T-helper 1 cell treated with Interleukin-12 subunit alpha and Interleukin-12 subunit beta and Interleukin-4 antibody, amounts not matched to agents 30 μg/mL and 1 μg/mL, for 36 hours (primary cell): Measurements from ENCODE around the gene RHBDD3.

Experiments
- H3K27ac Mint-ChIP-seq: one replicate; pipeline ENCODE4 v1.8.0; 2021; ENCODE audit warnings: mild to moderate bottlenecking, mixed read lengths
- H3K27me3 Mint-ChIP-seq: one replicate; pipeline ENCODE4 v1.8.0; 2021; ENCODE audit warnings: low read depth, mixed read lengths
- H3K36me3 Mint-ChIP-seq: one replicate; pipeline ENCODE4 v1.8.0; 2021; ENCODE audit warnings: low read depth, mixed read lengths
- H3K4me1 Mint-ChIP-seq: one replicate; pipeline ENCODE4 v1.8.0; 2021; ENCODE audit warnings: low read depth, mixed read lengths
- H3K4me3 Mint-ChIP-seq: one replicate; pipeline ENCODE4 v1.8.0; 2021; ENCODE audit warnings: mild to moderate bottlenecking, moderate library complexity, mixed read lengths
- H3K9me3 Mint-ChIP-seq: one replicate; pipeline ENCODE4 v1.8.0; 2021; ENCODE audit warnings: mixed read lengths

RHBDD3 gene

GRCh38 chr22:29267858-29268510 is at the start of gene RHBDD3, which contains the start of gene EWSR1:
Gene RHBDD3, minus strand, starts transcription at chr22:29267981. Its CDS starts 2,355 bp downstream, at chr22:29265626.
Gene EWSR1, plus strand, starts transcription at chr22:29268268. Its CDS starts 69 bp downstream, at chr22:29268337.
- peaks cover 3% of the 10 kb centered on the region for H3K27me3 Mint-ChIP-seq
- H3K4me1 Mint-ChIP-seq, result peaks cover 38% of the 10 kb centered on the region
- peak within 1 kb of the TSS; percentile 95 for H3K27ac Mint-ChIP-seq
- peak within 1 kb of the TSS; percentile 92 for H3K4me3 Mint-ChIP-seq
- H3K36me3 Mint-ChIP-seq, result peaks cover 33% of the 10 kb centered on the region
- H3K9me3 Mint-ChIP-seq, result no peaks in the 10 kb centered on the region

GRCh38 chr22:29316141-29316828 is 48.5 kb upstream of the RHBDD3 start:
- Mint-ChIP-seq H3K4me1 (peaks cover 14% of the 10 kb centered on the region), H3K4me3 (no peak overlapping the region), H3K9me3 (no peaks in the 10 kb centered on the region), H3K27me3 (peaks cover 46% of the 10 kb centered on the region), H3K36me3 (no peaks in the 10 kb centered on the region), H3K27ac (no peak overlapping the region)

- H3K4me3 Mint-ChIP-seq, result peak within 1 kb of the TSS; percentile 19
- no peaks in the 10 kb centered on the region for H3K9me3 Mint-ChIP-seq
- no peak within 1 kb of the TSS for H3K27ac Mint-ChIP-seq
- H3K4me1 Mint-ChIP-seq, result peaks cover 14% of the 10 kb centered on the region
- peaks cover 46% of the 10 kb centered on the region for H3K27me3 Mint-ChIP-seq
- H3K36me3 Mint-ChIP-seq, result no peaks in the 10 kb centered on the region
These were observed 47.7 kb upstream of the RHBDD3 start, which contains the start of gene RASL10A for GRCh38 chr22:29315286-29316140. Gene RASL10A, minus strand, starts transcription at chr22:29315697. Its CDS starts 451 bp downstream, at chr22:29315246.

DNA sequence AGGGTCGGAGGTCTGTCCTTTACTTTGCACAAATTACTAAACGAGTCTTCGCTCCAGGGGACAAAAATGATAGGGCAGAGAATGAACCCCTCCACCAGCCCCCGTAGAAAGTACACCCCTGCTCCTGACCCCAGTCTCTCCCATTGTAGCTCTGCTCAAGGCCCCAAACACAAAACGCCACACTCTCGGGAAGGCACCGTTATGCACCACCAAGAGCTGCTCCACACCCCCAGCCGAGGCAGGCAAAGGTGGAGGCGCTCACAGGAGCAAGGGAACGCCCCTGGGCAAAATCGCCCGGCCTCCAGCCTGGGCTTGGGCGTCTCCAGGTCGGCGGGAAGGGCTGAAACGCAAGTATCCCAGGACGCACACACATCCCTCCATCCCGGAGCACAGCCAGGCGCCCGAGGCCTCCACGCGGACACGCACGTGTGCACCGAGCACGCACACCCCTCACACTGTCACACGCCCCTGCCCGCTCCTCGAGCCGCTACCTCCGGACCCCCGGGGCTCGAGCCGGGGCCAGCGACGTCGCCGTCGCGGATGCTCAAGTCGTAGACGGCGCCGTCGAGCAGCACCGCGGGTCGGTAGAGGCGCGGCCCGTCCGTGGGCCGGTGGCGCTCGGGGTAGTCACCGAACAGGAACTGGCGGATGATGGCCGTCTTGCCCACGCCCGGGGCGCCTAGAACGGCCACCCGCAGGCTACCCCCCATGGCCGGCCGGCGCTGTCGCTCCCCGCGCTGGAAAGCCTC is 46.9 kb upstream of the RHBDD3 start:
- peaks cover 46% of the 10 kb centered on the region for H3K27me3 Mint-ChIP-seq
- no peaks in the 10 kb centered on the region for H3K9me3 Mint-ChIP-seq
- no peaks in the 10 kb centered on the region for H3K36me3 Mint-ChIP-seq
- H3K4me1 Mint-ChIP-seq, result peaks cover 14% of the 10 kb centered on the region
- peak overlapping the region; percentile 19 for H3K4me3 Mint-ChIP-seq
- H3K27ac Mint-ChIP-seq, result no peak overlapping the region

GRCh38 chr22:29313576-29314466 is 46.0 kb upstream of the RHBDD3 start:
- H3K36me3 Mint-ChIP-seq, result no peaks in the 10 kb centered on the region
- H3K4me1 Mint-ChIP-seq, result peaks cover 14% of the 10 kb centered on the region
- H3K4me3 Mint-ChIP-seq, result peak overlapping the region; percentile 19
- H3K9me3 Mint-ChIP-seq, result no peaks in the 10 kb centered on the region
- no peak overlapping the region for H3K27ac Mint-ChIP-seq
- H3K27me3 Mint-ChIP-seq, result peaks cover 46% of the 10 kb centered on the region

DNA sequence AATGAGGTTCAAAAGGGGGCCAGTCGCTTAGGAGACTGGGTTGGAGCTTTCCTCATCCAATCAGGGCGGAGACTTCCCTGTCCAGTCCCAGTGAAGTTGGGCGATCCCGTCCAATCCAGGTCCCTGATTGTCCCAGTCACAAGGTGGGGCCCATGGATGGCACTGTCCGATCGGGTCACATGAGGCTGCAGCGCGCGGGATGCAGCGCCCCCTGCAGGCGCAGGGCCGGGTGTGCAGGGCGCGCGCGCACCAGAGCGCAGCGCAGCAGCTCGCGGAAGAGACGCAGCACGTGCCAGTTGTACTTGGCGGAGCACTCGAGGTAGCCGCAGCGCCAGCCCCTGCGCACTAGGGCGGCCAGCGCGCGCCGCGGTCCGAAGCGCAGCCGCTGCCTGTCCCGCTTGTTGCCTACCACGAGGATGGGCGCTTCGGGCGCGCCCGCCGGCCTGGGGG is 45.4 kb upstream of the RHBDD3 start:
- H3K4me1 Mint-ChIP-seq, result peaks cover 14% of the 10 kb centered on the region
- H3K27me3 Mint-ChIP-seq, result peaks cover 46% of the 10 kb centered on the region
- no peak overlapping the region for H3K4me3 Mint-ChIP-seq
- H3K36me3 Mint-ChIP-seq, result no peaks in the 10 kb centered on the region
- H3K27ac Mint-ChIP-seq, result no peak overlapping the region
- no peaks in the 10 kb centered on the region for H3K9me3 Mint-ChIP-seq

GRCh38 chr22:29312218-29313125 is 44.7 kb upstream of the RHBDD3 start:
- Mint-ChIP-seq H3K9me3 (no peaks in the 10 kb centered on the region), H3K4me3 (no peak overlapping the region), H3K36me3 (no peaks in the 10 kb centered on the region), H3K4me1 (peaks cover 16% of the 10 kb centered on the region), H3K27me3 (peaks cover 43% of the 10 kb centered on the region), H3K27ac (no peak overlapping the region)

DNA sequence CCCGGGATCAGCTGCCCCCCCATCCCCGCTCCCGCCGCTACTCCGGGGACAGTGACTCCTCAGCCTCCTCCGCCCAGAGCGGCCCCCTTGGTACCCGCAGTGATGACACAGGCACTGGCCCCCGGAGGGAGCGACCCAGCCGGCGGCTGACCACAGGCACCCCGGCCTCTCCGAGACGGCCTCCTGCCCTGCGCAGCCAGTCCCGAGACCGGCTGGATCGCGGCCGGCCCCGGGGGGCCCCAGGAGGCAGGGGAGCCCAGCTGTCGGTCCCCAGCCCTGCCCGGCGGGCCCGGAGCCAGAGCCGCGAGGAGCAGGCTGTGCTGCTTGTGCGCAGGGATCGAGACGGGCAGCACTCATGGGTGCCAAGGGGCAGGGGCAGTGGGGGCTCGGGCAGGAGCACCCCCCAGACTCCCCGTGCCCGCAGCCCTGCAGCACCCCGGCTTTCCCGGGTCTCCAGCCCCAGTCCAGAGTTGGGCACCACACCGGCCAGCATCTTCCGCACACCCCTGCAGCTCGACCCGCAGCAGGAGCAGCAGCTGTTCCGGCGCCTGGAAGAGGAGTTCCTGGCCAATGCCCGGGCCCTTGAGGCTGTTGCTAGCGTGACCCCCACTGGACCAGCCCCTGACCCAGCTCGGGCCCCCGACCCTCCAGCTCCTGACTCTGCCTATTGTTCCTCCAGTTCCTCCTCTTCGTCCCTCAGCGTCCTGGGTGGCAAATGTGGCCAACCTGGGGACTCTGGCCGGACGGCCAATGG is 43.9 kb upstream of the RHBDD3 start:
- H3K4me3 Mint-ChIP-seq, result no peak overlapping the region
- peaks cover 18% of the 10 kb centered on the region for H3K4me1 Mint-ChIP-seq
- H3K36me3 Mint-ChIP-seq, result no peaks in the 10 kb centered on the region
- H3K27ac Mint-ChIP-seq, result no peak overlapping the region
- peaks cover 37% of the 10 kb centered on the region for H3K27me3 Mint-ChIP-seq
- H3K9me3 Mint-ChIP-seq, result no peaks in the 10 kb centered on the region

- Mint-ChIP-seq H3K27me3 (peaks cover 30% of the 10 kb centered on the region), H3K9me3 (no peaks in the 10 kb centered on the region), H3K27ac (no peak overlapping the region), H3K4me1 (peaks cover 19% of the 10 kb centered on the region), H3K36me3 (no peaks in the 10 kb centered on the region), H3K4me3 (no peak overlapping the region)
These were observed 43.1 kb upstream of the RHBDD3 start for GRCh38 chr22:29310863-29311339.

DNA sequence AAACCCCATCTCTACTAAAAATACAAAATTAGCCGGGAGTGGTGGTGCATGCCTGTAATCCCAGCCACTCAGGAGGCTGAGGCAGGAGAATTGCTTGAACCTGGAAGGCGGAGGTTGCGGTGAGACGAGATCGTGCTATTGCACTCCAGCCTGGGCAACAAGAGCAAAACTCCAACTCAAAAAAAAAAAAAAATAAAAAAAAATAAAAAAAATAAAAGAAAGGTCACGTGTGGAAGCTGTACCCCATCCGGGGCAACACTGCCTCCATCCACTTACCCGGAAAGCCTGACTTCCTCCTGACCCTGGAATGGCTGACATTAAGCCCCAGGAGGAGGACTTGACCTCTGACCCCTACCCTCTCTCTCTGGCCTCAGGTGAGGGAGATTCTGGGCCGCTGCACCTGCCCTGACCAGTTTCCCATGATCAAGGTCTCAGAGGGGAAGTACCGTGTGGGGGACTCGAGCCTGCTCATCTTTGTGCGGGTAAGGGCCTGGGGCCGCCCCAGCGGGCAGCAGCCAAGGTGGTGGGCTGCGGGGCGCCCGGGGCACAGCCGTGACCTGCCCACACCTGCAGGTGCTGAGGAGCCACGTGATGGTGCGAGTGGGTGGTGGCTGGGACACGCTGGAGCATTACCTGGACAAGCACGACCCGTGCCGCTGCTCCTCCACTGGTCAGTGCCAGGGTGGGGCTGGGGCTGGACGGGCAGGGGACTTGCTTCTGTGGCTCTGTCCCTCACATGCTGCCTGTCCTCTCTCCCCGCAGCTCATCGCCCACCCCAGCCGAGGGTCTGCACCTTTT is 42.5 kb upstream of the RHBDD3 start:
- Mint-ChIP-seq H3K27ac (no peak overlapping the region), H3K4me3 (no peak overlapping the region), H3K4me1 (peaks cover 19% of the 10 kb centered on the region), H3K9me3 (no peaks in the 10 kb centered on the region), H3K27me3 (peaks cover 30% of the 10 kb centered on the region), H3K36me3 (no peaks in the 10 kb centered on the region)

DNA sequence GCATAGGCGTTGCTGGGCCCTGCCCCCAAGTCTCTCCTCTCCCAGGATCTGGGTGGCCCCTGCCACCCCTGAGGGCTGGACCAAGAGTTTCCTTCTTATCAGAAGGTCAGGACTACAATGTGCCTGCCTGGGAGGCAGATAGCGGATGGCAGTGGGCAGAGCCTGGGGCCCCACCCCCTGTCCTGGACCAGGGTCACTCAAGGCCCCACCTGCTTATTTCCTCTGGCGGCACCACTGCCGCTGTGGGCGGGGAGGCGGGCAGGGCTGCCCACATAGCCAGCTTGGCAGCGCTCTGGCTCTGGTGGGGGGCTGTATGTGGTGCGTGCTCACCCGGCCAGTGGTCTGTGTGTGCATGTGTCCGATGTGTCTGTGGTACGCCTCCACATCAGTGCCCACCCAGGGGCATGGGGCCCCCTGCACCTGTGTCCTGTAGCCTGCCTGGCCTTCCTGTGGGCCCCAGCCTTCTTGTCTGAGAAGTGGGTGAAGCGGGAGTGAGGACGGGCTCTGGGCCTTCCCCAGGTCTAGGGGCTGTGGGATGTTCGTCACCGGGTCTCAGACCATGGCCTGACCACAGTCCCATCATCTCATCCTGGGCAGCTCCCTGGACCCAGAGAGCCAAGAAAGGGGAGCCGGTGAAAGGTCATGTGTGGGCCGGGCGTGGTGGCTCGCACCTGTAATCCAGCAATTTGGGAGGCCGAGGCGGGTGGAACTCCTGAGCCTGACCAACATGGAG is 41.7 kb upstream of the RHBDD3 start:
- no peak overlapping the region for H3K27ac Mint-ChIP-seq
- no peaks in the 10 kb centered on the region for H3K36me3 Mint-ChIP-seq
- H3K4me3 Mint-ChIP-seq, result no peak overlapping the region
- no peaks in the 10 kb centered on the region for H3K9me3 Mint-ChIP-seq
- H3K4me1 Mint-ChIP-seq, result peaks cover 17% of the 10 kb centered on the region
- H3K27me3 Mint-ChIP-seq, result peaks cover 26% of the 10 kb centered on the region
